Measurements from ENCODE around the gene TMEM178B.

Gene TMEM178B

GRCh38 chr7:141262101-141263090 is 188.5 kb downstream of the TMEM178B start:
- DNase-seq (ENCODE audit: low spot score): peak; percentile 8

GRCh38 chr7:141263508-141263907 is 189.6 kb downstream of the TMEM178B start:
- DNase-seq (ENCODE audit: low spot score): no peak

GRCh38 chr7:141263983-141264382 is 190.1 kb downstream of the TMEM178B start:
- DNase-seq (ENCODE audit: low spot score): no peak

- DNase-seq (ENCODE audit: low spot score): no peak
Observed at GRCh38 chr7:141264511-141264910, 190.6 kb downstream of the TMEM178B start.

DNA sequence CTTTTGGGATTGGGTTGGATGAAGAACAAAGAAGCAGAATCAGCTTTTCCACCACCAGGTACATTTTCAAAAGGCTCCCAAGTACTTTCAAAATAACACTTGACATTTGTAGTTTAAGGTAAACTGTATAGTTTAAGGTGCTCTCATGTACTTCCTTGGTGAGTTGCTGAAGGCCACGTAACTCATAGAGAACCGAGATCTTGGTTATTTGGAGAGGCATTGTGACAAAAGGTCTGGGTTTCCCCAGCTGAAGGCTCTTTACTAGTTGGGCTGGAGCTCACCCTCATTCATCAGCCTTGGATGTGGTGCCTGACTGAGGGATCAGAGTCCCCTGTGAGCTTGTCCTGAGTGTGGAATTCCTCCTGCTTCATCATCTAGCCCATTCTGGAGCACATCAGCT is 191.8 kb downstream of the TMEM178B start:
- no peak for DNase-seq (ENCODE audit: low spot score)

DNA sequence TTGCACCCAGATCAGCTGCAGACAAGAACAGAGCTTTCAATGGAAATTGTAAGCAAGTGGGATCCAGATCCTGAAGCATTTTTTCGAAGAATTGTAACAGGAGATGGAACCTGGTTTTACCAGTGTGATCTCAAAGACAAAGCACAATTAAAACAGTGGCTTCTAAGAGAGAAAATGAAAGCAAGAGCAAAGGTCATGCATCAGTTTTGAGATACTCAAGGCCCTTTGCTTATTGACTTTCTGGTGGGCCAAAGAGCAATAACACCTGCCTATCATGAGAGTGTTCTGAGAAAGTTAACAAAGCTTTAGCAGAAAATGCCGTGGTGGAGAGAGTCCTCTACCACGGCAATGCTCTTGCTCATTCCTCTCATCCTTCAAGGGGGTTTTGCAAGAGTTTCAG is 194.8 kb downstream of the TMEM178B start:
- no peak for DNase-seq (ENCODE audit: low spot score)

DNA sequence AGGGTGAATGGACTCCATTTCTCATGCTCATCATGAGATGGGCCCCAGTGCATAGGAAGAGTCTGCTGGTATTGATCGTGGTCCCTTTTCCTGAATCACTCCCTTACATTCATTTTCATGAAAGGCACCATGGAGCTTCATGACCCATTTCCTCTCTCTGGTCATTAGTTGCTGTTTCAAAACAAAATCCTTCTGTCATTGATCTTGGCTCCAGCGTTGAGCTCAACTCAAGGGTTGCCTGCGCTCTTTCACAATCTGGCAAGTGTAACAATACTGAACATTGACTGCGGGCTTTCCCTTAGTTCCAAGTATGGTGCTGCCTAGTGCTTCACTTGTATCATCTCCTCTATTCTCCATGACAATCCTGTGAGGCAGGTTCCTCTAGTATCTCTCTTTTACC is 197.6 kb downstream of the TMEM178B start:
- no peak for DNase-seq (ENCODE audit: low spot score)

GRCh38 chr7:141272417-141272816 is 198.6 kb downstream of the TMEM178B start:
- DNase-seq (ENCODE audit: low spot score): no peak

DNA sequence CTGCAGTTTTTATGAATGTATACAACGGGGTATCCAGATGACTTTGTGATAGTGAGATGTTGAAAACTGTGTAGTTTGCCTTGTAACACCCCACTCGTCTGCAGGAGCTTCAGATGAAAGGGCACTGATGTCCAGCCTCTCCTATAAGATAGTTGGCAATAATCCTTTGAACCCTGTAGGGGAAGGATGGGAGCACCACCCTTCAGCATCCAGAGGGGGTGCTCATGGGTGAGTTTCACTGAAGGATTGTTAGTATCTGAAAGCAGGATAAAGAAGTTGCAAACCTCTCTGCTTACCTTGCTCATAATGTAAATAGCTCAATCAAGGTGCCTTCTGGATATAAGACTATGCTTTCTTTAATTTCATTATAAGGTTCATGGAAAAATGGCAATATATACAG is 201.5 kb downstream of the TMEM178B start:
- no peak for DNase-seq (ENCODE audit: low spot score)

GRCh38 chr7:141276031-141276430 is 202.2 kb downstream of the TMEM178B start:
- no peak for DNase-seq (ENCODE audit: low spot score)

- DNase-seq (ENCODE audit: low spot score): no peak
Observed at GRCh38 chr7:141280100-141280499, 206.2 kb downstream of the TMEM178B start.

- DNase-seq (ENCODE audit: low spot score): no peak
Observed at GRCh38 chr7:141281311-141281710, 207.4 kb downstream of the TMEM178B start.

DNA sequence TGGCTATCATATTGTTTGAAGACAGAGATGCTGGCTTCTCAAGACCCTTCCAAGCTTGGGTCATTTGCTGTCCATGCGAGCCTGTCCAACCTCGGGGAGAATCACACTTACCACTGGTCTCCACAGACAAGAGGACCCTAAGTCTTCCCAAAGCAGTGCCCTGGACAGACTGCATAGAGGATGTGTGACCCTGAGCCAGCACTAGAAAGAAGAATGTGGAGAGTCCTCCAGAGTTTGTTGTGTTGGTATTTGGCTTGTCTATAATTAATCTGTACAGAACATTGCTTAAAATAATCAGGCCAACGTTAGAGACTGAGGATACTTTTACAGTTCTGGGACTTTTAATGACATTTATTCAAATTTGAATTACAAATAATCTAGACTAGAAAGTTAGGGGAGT is 212.7 kb downstream of the TMEM178B start:
- DNase-seq (ENCODE audit: low spot score): no peak

- no peak for DNase-seq (ENCODE audit: low spot score)
Observed at GRCh38 chr7:141287936-141288335, 214.1 kb downstream of the TMEM178B start.

GRCh38 chr7:141288626-141289025 is 214.8 kb downstream of the TMEM178B start:
- no peak for DNase-seq (ENCODE audit: low spot score)

DNA sequence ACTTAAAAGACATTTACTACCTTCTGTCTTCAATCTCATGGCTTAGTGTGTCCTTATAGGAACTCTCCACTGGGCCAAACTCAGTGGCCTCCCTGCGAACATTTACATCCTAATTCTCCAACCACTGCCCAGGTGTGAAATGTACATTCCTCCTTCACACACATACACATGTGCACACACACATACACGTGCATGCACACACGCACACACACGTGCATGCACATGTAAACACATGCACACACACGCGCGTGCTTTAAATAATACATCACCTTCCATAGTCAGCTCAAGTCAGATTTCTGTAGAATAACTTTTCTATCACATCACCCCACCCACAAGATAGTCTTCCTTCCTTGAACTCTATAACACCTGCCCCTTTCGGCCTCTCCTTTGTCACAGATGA is 216.5 kb downstream of the TMEM178B start:
- DNase-seq (ENCODE audit: low spot score): no peak

GRCh38 chr7:141290973-141291372 is 217.1 kb downstream of the TMEM178B start:
- DNase-seq (ENCODE audit: low spot score): no peak

DNA sequence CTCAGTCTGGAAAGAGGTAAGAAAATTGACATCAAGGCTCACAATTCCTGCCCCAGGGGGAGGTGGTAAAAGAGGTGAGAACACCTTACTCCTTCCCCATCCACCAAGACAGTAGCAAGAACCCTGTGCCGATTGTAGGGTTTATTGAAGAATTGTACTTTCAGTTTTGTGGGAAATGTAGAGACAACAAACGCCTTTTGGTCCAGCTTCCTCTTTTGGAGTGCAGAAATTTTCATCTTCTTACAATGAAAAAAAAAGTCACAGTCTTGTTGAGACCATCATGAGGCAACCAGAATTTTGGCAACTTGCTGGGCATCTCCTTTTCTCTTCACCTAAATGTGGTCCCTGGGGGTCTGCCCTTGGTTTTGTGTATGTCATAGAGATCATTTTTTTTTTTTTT is 217.7 kb downstream of the TMEM178B start:
- DNase-seq (ENCODE audit: low spot score): no peak

DNA sequence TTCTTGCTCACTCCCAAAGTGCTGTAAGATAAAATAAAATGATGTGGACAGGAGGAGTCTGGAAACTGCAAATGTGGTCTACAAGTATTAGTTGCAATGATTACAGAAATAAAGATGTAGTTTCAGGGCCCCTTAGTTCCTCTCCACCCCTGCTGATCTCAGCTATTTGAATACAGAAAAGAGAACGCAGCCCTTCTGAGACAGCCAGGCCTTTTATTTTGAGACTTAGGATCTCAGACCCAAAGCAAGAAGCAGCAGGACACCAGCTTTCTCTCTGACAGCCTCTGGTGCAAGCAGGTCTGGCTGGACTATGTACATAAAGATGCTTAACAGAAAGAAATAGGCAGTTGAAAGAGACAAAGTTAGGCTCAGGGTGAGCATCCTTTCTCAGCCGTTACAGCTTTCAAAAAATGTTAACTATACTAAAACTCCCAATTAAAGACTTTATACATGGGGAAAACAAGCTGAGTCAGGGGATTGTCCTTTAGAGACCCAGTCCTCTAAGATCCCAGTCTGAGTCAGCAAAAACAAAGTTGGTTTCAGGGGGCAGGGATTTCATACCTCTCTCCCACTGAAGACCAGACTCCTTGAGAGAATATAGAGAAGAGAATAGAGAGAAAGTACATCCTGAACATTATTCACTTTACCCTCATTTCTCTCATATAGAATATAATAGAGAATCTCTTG is 220.4 kb downstream of the TMEM178B start:
- DNase-seq (ENCODE audit: low spot score): no peak

GRCh38 chr7:141295367-141295895 is 221.6 kb downstream of the TMEM178B start:
- peak; percentile 11 for DNase-seq (ENCODE audit: low spot score)

DNA sequence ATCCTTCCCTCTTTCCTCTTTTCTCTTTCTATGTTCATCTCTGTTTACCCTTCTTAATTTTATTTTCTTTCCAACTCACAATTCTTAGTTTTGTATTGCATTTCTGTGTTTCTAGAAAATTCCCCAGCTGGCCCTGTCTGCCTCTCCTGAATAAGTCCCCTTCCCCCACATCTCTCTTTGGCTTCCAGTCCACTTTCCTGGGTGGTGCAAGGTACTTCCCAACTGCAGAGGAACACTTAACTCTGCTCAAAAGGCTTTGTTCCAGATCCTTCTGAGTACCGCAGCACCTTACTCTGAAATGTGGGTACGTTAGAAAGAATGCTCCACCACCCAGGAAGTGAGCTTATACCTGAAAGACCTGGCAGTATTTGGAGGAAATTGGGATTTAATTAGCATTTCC is 227.0 kb downstream of the TMEM178B start:
- no peak for DNase-seq (ENCODE audit: low spot score)

DNA sequence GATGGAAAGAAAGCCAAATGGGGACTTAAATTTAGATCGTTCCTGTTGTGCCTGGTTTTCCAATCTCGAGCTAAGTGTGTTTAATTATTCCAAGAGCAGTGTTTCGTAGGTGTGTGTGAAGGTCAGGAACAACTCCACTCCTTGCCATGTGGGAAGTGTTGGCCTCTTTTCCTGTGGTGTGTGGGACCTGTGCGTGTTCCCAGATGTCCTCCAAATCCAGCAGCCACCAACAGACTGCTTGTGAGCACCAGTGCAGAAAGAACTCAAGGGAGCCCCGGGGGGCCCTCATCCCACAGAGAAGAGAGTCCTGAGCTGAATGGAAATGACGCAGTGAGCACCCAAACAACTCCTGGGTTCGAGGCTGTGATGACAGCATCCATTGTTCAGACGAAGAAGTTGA is 227.7 kb downstream of the TMEM178B start:
- DNase-seq (ENCODE audit: low spot score): no peak

GRCh38 chr7:141302617-141303016 is 228.8 kb downstream of the TMEM178B start:
- DNase-seq (ENCODE audit: low spot score): no peak
